ENCODE data around the gene TNRC6A. TPM values are rescaled to one million over a fixed set of nuclear protein-coding genes. Genes with fewer than 3 reads are reported as not detected.

TNRC6A gene
- total RNA-seq, 1 donor from 2014 or later = 34.3 TPM

- H3K36me3 ChIP-seq = peaks cover 21% of the 10 kb centered on the region
- no peaks in the 10 kb centered on the region for H3K27me3 ChIP-seq (ENCODE audit: low read depth)
- intact Hi-C loops (cut with micrococcal nuclease) = no loop called here
- no peak for DNase-seq
- no peak overlapping the region for H3K4me3 ChIP-seq
- H3K9me3 ChIP-seq (replicated peaks) = no peaks in the 10 kb centered on the region
- H3K27ac ChIP-seq (replicated peaks) = peak overlapping the region; percentile 49
- TF ChIP-seq CTCF (IDR thresholded peaks at IDR 0.05; ENCODE audit: borderline replicate concordance) = no peak
- peaks cover 70% of the 10 kb centered on the region for H3K4me1 ChIP-seq
Observed at GRCh38 chr16:24764916-24765315, 35.5 kb downstream of the TNRC6A start.

GRCh38 chr16:24766057-24766456 is 36.6 kb downstream of the TNRC6A start:
- no peak for DNase-seq
- TF ChIP-seq CTCF (IDR thresholded peaks at IDR 0.05; ENCODE audit: borderline replicate concordance) = no peak
- intact Hi-C loops (cut with micrococcal nuclease) = no loop called here
- Histone ChIP-seq H3K4me1 (peaks cover 73% of the 10 kb centered on the region), H3K4me3 (no peak overlapping the region), H3K36me3 (peaks cover 21% of the 10 kb centered on the region), H3K9me3 (replicated peaks) (no peaks in the 10 kb centered on the region), H3K27ac (replicated peaks) (no peak overlapping the region), H3K27me3 (ENCODE audit: low read depth) (no peaks in the 10 kb centered on the region)

GRCh38 chr16:24769806-24770205 is 40.4 kb downstream of the TNRC6A start:
- Histone ChIP-seq H3K27me3 (ENCODE audit: low read depth) (no peaks in the 10 kb centered on the region), H3K36me3 (peaks cover 18% of the 10 kb centered on the region), H3K27ac (replicated peaks) (peak overlapping the region; percentile 4), H3K4me1 (peaks cover 64% of the 10 kb centered on the region), H3K9me3 (replicated peaks) (no peaks in the 10 kb centered on the region), H3K4me3 (no peak overlapping the region)
- no peak for DNase-seq
- intact Hi-C loops (cut with micrococcal nuclease) = loop anchor here (10.0 kb wide), 1 partner anchor 55 kb away; no protein-coding TSS in a partner anchor
- TF ChIP-seq CTCF (IDR thresholded peaks at IDR 0.05; ENCODE audit: borderline replicate concordance) = no peak

- H3K4me3 ChIP-seq = no peak overlapping the region
- no peak for DNase-seq
- no peaks in the 10 kb centered on the region for H3K27me3 ChIP-seq (ENCODE audit: low read depth)
- peaks cover 18% of the 10 kb centered on the region for H3K36me3 ChIP-seq
- H3K9me3 ChIP-seq (replicated peaks) = no peaks in the 10 kb centered on the region
- intact Hi-C loops (cut with micrococcal nuclease) = loop anchor here (10.0 kb wide), 1 partner anchor 56 kb away; no protein-coding TSS in a partner anchor
- peak overlapping the region; percentile 31 for H3K27ac ChIP-seq (replicated peaks)
- TF ChIP-seq CTCF (IDR thresholded peaks at IDR 0.05; ENCODE audit: borderline replicate concordance) = no peak
- peaks cover 72% of the 10 kb centered on the region for H3K4me1 ChIP-seq
Observed at GRCh38 chr16:24771132-24771778, 41.8 kb downstream of the TNRC6A start.

- peak overlapping the region; percentile 31 for H3K27ac ChIP-seq (replicated peaks)
- intact Hi-C loops (cut with micrococcal nuclease) = loop anchor here (10.0 kb wide), 1 partner anchor 57 kb away; no protein-coding TSS in a partner anchor
- no peak overlapping the region for H3K4me3 ChIP-seq
- TF ChIP-seq CTCF (IDR thresholded peaks at IDR 0.05; ENCODE audit: borderline replicate concordance) = no peak
- no peaks in the 10 kb centered on the region for H3K27me3 ChIP-seq (ENCODE audit: low read depth)
- no peak for DNase-seq
- H3K36me3 ChIP-seq = peaks cover 16% of the 10 kb centered on the region
- peaks cover 77% of the 10 kb centered on the region for H3K4me1 ChIP-seq
- H3K9me3 ChIP-seq (replicated peaks) = no peaks in the 10 kb centered on the region
Observed at GRCh38 chr16:24771779-24772157, 42.3 kb downstream of the TNRC6A start.
